Body of pancreas (tissue), 4 donors: Measurements from ENCODE around the gene USP49. TPM values are rescaled to one million over a fixed set of nuclear protein-coding genes. Genes with fewer than 3 reads are reported as not detected.

Experiments
- ATAC-seq: fragments of 150-250 bp; one replicate; pipeline ENCODE4 v1.9.1; 2016
- DNase-seq, 4 donors: peaks; one replicate each; pipeline ENCODE4 v3.0.0-alpha.2; 2019
- H3K27ac ChIP-seq, 4 donors: fragments of 200-600 bp; sonication (generic); 1 replicate in 3 of 4; 2 replicates in 1 of 4; pipeline versions ENCODE4 v1.5.1 to v1.6.1; 2016 to 2019; ENCODE audit warnings: mild to moderate bottlenecking in 1 of 4, mixed read lengths in 1 of 4, moderate library complexity in 1 of 4
- H3K27me3 ChIP-seq, 2 donors: fragments of 200-600 bp; sonication (generic); one replicate each; pipeline ENCODE4 v1.6.0; 2016; ENCODE audit warnings: mild to moderate bottlenecking in 1 of 2
- H3K36me3 ChIP-seq, 2 donors: fragments of 200-600 bp; sonication (generic); replicated peaks in 1 of 2; 2 replicates each; pipeline ENCODE4 v1.5.1; 2016; ENCODE audit warnings: low read depth in 2 of 2; ENCODE audit not compliant: insufficient read depth in 1 of 2
- H3K4me1 ChIP-seq: fragments of 200-600 bp; sonication (generic); one replicate; pipeline ENCODE4 v1.6.0; 2016
- H3K4me3 ChIP-seq, 2 donors: fragments of 200-600 bp; sonication (generic); 1 replicate in 1 of 2; 2 replicates in 1 of 2; pipeline ENCODE4 v1.5.1; 2016 to 2019
- H3K9me3 ChIP-seq, 3 donors: fragments of 200-600 bp; sonication (generic); 1 replicate in 2 of 3; 2 replicates in 1 of 3; pipeline ENCODE4 v1.5.1; 2016
- POLR2A ChIP-seq, 3 donors: fragments of 450-650 bp; IDR thresholded peaks; one replicate each; pipeline ENCODE4 v1.6.1; 2016; ENCODE audit warnings: antibody characterized with exemption in 3 of 3, mild to moderate bottlenecking in 2 of 3
- WGBS, 2 donors: methylation state at CpG; one replicate each; pipeline ENCODE4 v1.1.5; 2017; 5-methylcytosine and 5-hydroxymethylcytosine counted together
- intact Hi-C: fragments of 100-400 bp; cut with DNase I; formaldehyde crosslinking; loops from one replicate; pipeline ENCODE4 v1.15.1; 2023
- total RNA-seq, 2 donors: library from RNA; depleted of rRNA; stranded (reverse); fragments of >200 nt; gene quantifications; one replicate each; pipeline ENCODE4 v1.1.0, GENCODE V29; 2016
- TF ChIP-seq, protein P1 (sequence below), 7 experiments: fragments of 450-650 bp in 4 of 7; fragments of 200-600 bp in 3 of 7; sonication (generic) in 3 of 7; IDR thresholded peaks; one replicate each; pipeline ENCODE4 v1.5.1; 2016 to 2019; ENCODE audit warnings: antibody characterized with exemption in 7 of 7

The USP49 gene
- total RNA-seq, 2 donors from 2014 or later: 3.3 to 5.2 TPM

DNA sequence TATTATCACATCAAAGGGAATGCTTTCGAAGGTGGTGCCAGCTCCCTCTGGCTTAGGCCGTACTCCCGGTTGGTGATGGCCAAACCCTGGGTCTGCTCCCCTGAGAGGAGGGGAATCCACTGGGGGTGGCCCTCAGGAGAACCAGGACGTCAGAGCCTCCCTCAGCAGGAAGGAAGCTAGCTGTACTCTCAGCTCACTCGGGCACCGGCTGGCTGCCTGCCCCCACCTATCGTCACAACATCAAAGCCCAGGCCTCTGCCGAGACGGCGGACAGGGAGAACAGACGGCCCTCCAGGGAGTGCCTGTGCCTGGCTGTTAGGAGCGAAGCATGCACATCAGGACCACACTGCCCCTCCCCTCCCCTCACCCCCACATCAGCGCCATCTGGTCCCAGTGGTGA lies 138.8 kb downstream of the USP49 start:
- WGBS, 2 donors: 66 to 82% methylated on average over 13 of the region's 13 CpGs
- Histone ChIP-seq H3K9me3 (no peaks in the 10 kb centered on the region), H3K27ac (no peak overlapping the region)

DNA sequence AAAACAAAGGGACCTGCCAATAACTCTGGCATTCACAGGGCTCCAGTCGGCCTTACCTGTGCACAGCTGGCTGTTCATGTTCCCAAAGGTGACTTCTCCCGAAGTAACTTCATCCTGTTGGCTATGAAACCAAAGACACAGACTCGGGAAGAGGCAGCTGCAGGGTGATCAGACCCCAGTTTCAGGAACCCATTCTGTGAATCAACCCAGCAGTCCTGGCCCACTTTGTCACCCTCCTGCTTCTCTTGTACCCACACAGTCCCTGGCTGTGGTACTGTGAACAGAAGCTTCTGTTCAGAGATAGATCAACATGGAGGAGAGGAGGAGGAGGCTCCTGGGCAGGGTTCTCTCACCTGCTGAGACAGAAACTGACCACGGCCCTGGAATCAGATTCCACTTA lies 139.3 kb downstream of the USP49 start:
- ATAC-seq (no peak), DNase-seq (no peak)
- Histone ChIP-seq H3K27ac (no peak overlapping the region), H3K4me3 (no peak overlapping the region), H3K36me3 (no peaks in the 10 kb centered on the region), H3K4me1 (no peaks in the 10 kb centered on the region), H3K9me3 (no peaks in the 10 kb centered on the region), H3K27me3 (no peaks in the 10 kb centered on the region)
- intact Hi-C loops: no loop called here
- 41 to 46% methylated on average over 3 to 4 of the region's 4 CpGs for WGBS, 2 donors
- TF ChIP-seq, protein P1, sequence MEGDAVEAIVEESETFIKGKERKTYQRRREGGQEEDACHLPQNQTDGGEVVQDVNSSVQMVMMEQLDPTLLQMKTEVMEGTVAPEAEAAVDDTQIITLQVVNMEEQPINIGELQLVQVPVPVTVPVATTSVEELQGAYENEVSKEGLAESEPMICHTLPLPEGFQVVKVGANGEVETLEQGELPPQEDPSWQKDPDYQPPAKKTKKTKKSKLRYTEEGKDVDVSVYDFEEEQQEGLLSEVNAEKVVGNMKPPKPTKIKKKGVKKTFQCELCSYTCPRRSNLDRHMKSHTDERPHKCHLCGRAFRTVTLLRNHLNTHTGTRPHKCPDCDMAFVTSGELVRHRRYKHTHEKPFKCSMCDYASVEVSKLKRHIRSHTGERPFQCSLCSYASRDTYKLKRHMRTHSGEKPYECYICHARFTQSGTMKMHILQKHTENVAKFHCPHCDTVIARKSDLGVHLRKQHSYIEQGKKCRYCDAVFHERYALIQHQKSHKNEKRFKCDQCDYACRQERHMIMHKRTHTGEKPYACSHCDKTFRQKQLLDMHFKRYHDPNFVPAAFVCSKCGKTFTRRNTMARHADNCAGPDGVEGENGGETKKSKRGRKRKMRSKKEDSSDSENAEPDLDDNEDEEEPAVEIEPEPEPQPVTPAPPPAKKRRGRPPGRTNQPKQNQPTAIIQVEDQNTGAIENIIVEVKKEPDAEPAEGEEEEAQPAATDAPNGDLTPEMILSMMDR (IDR thresholded peaks at IDR 0.05): no peak
- TF ChIP-seq POLR2A (IDR thresholded peaks at IDR 0.05): no peak

More for the DNA sequence above, 138.8 kb downstream of the USP49 start:
- intact Hi-C loops: no loop called here
- TF ChIP-seq, protein P1 (IDR thresholded peaks at IDR 0.05): no peak
- no peak for TF ChIP-seq POLR2A (IDR thresholded peaks at IDR 0.05)
- Histone ChIP-seq H3K36me3 (no peaks in the 10 kb centered on the region), H3K27me3 (no peaks in the 10 kb centered on the region), H3K4me3 (no peak overlapping the region), H3K4me1 (no peaks in the 10 kb centered on the region)
- DNase-seq (no peak), ATAC-seq (no peak)

DNA sequence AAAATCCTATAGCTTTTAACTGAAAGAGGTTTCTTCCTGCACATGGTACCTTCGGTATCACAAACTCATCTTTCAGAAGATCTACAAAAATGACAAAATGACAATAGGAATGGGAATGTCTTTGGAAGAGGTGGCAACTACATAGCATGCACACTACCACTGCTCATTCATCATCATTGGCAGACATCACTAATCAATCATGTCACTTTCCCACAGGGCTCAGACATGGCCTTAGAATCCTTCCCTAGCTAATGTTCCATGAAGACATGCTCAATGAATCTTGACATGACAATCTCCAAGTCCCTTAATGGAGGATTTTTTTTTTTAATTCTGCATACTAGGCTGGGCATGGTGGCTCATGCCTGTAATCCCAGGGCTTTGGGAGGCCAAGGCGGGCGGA lies 144.8 kb downstream of the USP49 start:
- WGBS, 2 donors: 92 to 99% methylated on average over 3 of the region's 3 CpGs
- intact Hi-C loops: no loop called here

DNA sequence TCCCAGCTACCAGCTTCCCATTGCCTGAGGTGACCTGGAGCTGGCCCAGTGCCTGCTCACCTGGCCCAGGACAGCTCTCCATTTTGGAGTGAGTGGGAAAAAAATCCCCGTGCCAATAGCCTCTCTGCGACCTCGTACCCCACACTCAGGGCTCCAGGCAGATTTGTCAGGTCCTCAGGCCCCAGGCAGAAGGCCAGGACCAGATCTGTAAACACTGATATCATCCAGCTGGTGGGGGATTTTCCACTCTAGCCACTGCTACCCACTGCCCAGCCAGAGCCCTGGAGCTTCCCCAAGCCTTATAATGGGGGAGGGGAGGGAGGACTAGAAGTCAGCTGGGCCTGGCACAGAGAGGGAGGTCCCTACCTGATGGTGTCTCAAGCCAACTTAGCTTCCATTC lies 146.6 kb downstream of the USP49 start:
- DNase-seq (peak in 1 of 4 donors; percentile 46), ATAC-seq (peak; percentile 47)
- no peak for TF ChIP-seq POLR2A (IDR thresholded peaks at IDR 0.05)
- H3K4me3 ChIP-seq: no peak overlapping the region
- no peaks in the 10 kb centered on the region for H3K9me3 ChIP-seq
- peaks cover 11% of the 10 kb centered on the region for H3K4me1 ChIP-seq
- WGBS, 2 donors: 18 to 20% methylated on average over 3 of the region's 3 CpGs
- H3K27ac ChIP-seq: no peak overlapping the region
- H3K27me3 ChIP-seq: no peaks in the 10 kb centered on the region
- no peaks in the 10 kb centered on the region for H3K36me3 ChIP-seq
- intact Hi-C loops: no loop called here

More for the DNA sequence above, 144.8 kb downstream of the USP49 start:
- Histone ChIP-seq H3K9me3 (no peaks in the 10 kb centered on the region), H3K27me3 (no peaks in the 10 kb centered on the region), H3K27ac (no peak overlapping the region), H3K4me3 (no peak overlapping the region), H3K4me1 (peaks cover 11% of the 10 kb centered on the region), H3K36me3 (no peaks in the 10 kb centered on the region)
- no peak for ATAC-seq
- TF ChIP-seq, protein P1 (IDR thresholded peaks at IDR 0.05): no peak
- TF ChIP-seq POLR2A (IDR thresholded peaks at IDR 0.05): no peak
- no peak for DNase-seq

DNA sequence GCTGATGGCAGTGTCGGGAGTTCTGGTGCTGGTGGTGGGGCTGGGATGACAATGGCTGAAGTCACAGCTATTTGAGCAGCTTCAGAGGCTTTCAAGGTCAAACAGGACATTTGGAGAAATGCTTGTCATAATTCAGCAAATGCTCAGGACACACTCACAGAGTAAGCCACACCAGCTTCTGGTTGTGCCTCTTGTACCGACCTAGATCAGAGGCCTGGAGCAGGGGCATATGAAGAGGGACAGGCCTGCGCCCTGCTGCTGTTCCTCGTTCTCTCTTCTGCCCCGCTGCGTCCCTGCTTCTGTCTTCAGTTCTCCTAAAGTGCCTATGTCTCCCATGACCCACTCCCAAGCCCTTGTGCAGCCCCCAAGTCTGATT lies 147.1 kb downstream of the USP49 start:
- Histone ChIP-seq H3K36me3 (no peaks in the 10 kb centered on the region), H3K27ac (no peak overlapping the region), H3K9me3 (no peaks in the 10 kb centered on the region), H3K4me3 (no peak overlapping the region), H3K4me1 (peaks cover 11% of the 10 kb centered on the region), H3K27me3 (no peaks in the 10 kb centered on the region)
- 77 to 86% methylated on average over 6 of the region's 6 CpGs for WGBS, 2 donors
- ATAC-seq (no peak), DNase-seq (no peak)
- intact Hi-C loops: no loop called here
- TF ChIP-seq, protein P1 (IDR thresholded peaks at IDR 0.05): no peak
- no peak for TF ChIP-seq POLR2A (IDR thresholded peaks at IDR 0.05)
